GM19455 (cell line): Measurements from ENCODE around the gene TOMM34.

Experiments
- ATAC-seq: cut with Tn5 transposase; IDR thresholded peaks from one replicate; pipeline ENCODE4 v1.9.1; 2021; ENCODE audit not compliant: unreplicated experiment

The TOMM34 gene

DNA sequence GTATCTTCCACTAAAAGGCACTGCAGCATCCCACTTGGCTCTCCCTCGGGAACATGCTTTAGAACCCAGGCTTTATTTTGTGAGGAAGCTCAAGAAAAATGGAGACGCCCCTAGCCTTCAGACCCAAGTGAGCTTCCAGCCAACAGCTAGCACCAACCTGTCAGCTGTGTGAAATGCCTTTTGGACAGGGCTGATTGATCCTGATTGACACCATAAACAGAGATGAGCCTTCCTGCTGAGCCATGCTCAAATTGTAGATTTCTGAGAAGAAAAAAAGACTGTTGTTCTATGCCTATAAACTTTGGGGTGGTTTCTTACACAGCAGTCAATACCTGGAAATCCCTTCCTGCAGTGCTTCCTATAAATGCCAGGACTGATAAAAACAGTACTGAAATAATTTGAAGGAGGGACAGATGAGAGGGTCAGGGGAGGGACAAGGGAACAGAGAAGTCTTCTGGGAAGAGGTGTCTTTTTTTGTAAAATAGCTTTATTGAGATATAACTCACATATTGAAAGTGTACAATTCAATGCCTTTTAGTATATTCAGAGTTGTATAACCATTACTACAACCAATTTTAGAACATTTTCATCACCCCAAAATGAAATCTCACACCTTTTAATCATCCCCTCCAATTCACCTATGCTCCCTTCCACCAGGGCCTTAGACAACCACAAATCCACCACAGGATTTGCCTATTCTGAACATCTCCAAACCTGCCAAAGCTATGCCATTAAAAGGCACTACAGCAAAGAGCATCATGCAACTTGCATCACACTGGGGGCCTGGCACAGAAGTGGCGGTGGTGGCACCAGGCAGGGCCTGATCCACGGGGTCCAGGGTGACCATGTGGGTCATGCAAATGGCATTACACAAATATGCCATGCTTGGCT lies 3.4 kb upstream of the TOMM34 start:
- ATAC-seq = no peak

DNA sequence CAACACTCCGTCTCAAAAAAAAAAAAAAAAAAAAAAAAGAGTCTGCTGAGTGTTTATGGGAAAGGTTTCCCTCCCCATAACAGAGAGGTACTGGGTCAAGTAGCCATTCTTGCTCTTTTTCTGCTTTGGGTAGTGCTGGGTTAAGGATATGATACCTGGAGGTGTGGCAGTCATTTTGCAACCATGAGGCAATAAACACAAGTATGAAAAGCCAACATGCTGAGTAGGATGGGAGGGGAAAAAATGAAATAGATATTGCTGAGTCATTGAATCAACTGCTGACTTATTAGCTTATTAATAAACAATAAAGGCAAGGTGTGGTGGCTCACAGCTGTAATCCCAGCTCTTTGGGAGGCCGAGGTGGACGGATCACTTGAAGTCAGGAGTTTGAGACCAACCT lies 2.3 kb upstream of the TOMM34 start:
- ATAC-seq = no peak

DNA sequence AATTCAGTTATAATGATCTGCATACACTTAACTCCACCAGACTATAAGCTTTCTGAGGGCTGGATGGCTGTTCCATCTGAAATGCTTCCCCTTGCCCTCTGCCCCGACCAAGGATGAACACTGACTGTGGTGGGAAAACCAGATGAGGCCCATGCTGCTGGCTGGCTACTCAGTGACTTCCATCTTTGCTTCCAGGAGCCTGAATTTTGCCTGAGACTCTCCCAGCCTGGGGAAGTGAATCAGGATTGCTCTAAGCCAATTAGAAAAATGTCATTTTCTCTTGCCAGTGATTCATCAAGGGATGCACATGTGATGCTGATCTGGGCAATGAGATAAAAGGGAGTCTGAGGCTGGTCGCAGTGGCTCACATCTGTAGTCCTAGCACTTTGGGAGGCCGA lies 1.7 kb upstream of the TOMM34 start:
- ATAC-seq = no peak

DNA sequence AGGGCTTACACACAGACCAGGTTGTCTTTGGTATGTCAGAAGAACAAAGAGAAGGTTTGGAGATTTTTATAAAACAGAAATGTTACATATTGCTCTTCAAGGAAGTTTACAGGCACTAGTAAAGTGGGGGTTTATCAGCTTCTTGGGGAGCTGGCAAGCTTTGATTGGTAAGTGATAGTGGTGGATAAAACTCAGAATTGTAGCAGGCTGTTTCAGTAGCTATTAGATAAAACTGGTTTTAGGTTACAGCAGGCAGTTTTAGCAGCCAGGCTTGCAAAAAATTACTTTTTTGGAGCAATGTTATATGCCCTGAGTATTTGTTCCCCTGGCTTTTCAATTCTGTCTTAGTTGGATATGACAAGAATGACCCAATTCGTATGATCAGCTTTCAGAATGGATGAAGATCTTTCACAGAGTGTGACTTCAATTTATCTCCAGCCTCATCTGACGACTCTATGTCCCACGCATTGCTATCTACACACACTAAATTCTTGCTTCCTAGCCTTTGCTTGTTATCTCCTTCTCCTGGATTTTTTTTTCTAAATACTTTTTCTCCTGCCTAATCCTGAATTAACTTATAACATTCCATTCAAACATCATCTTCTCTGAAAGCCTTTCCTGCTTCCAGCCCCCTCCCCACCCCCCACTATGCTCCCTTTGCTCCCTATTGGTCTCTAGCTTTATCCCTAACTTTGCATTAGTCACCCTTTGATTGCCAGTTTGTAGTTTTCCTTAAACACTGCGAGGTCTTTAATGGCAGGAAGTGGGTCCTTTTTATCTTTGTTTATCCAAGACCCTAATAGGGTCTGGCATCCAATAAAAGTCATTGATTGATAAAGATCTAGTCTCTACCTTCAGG lies 1.0 kb upstream of the TOMM34 start:
- ATAC-seq = no peak

DNA sequence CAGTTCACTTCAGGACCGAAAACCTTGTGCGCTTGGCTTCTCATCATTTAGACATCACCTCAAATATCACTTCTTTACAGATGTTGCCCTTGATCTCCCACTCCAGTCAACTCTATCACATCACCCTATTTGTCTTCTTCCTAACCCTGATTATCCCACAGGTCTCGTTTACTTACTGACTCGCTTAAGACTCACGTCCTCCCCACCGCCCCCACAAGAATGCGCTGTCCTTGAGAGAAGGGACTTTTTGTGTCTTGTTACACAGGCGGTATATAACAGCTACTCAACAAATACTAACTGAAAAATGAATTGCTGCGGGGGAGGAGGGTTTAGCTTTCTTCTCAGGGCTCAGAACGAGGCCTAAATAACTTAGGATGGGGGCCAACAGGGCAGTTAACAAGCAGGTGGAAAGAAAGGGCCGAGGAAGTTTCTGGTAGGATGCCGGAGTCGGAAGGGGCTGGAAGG lies 527 bp downstream of the TOMM34 start:
- ATAC-seq = no peak

DNA sequence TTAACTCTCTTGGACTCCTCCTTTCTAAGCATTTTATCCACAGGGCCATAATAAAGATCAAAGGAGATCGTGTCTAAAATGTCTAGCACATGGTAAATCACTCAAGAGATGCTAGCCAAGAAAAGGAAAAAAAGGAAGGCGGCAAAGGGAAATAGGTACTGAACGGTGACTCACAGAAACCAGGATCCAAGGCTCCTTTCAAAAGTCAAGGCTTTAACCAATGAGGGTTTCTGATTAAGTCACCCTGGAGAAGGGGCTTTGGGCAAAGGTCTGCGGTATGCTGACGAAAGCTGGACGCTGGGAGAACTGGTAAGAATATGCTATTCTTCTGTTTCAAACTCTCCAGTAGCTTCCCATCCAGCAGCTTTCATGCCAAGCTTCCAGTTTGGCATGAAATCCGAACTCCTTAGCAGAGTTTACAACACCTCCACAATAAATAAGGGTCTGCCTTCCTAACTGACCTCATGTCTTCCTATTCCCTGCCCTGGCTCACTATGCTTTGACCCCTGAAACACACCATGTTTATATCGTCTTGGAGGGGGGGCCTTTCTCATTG lies 1.0 kb downstream of the TOMM34 start:
- ATAC-seq = no peak

DNA sequence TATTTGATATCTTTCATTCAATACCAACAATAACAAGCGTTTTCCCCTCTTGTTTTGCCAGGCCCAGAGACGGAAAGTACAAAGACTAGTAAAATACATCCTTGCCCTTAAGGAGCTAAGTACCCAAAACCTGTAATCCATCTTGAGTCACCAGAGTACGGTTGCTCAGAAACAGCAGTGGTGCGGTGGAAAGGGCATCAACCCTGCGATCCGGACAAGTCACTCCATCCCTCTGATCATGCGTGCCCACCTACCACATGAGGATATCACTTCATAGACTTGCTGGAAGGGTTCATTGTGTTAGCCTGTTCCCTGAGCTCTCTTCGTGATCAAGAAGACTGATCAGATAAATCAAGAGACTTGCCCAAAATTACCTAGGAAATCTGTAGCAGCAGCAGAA lies 1.9 kb downstream of the TOMM34 start:
- no peak for ATAC-seq

DNA sequence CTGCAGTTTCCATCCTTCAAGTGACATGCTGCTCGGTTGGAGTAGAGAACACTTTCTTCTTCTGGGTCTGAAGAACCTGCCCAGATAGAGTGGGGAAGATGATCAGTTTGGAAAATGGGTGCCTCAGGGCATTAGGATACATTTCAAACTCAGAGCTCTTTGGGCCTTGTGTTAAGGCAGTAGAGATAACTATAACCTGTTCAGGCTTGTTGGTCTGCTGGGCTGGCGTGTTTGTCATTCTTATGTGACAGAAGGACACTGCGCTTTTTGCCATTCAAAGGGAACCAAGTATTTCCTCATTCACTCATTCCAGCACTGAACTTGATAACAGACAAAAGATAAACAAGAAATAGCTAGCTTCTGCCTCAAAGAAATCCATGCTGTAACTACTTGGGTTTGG lies 3.8 kb downstream of the TOMM34 start:
- ATAC-seq = no peak

DNA sequence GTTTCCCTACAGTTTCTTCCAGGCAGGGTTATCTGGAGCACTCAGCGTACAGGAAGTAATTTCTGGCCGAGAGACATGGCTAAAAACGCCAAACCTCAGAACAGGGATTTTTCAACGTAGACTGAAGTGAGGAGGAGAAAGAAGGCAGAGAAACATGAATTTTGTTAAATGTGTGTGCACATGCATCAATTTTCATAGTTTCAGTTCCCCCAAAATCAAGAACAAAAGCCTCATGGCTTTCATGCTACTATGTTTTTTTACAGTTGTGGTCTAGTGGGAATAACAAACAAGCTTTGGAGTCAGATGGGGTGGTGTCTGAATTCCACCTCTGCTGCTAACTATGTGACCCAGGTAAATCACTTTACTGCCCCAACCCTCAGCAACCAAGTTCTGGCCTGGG lies 4.9 kb downstream of the TOMM34 start:
- no peak for ATAC-seq

DNA sequence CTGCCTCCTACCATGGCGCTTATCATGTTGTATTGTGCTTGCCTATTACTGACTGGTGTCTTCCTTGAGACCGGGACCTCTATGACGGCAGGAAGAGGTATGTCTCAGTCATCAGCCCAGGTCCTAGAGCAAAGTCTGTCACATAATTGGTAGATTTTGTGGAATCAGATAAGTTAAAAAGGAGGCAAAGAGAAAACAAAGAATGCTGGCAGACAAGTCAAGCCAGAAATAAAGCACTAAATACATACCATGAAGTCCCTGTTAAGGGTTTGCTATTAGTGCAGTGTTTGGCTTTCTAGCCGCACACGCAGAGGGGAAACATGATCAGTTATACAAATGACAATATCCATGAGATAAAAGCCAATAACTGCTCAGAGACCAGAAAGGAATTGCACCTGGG lies 6.0 kb downstream of the TOMM34 start:
- ATAC-seq = no peak

DNA sequence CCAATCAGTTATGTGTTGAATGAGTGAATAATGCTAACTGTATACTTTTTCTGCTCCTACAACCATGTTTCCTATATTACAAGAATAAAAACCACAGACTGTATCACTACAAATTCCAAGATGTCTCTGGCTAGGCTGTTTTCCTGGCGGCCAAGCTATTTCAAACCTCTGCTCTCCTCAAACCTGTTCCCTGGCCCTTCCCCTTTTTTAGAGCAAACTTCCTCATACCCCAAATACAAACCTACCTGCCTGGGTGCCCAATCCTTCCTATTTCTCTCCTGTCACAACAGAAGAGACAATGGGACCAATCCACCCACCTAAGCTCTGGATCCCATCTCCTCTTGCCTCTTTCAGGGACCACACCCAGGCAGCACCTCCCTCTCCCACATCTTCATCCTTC lies 7.5 kb downstream of the TOMM34 start:
- no peak for ATAC-seq

DNA sequence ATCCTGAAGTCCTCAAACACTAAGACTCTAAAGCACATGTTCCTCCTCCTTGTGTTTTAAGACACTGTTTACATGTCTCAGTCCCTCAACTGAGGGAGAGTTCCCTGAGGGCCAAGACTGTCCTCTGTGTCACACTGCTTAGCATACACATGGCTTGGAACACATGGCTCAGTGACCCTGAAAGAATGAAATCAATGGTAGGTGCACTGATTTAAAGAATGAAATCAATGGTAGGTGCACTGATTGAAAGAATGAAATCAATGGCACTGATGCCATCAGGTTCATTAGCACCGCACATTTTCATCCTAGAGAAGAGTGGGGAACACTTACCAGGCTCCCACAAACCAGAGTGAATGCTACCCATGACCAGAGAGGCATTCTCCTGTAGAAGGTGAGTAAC lies 9.8 kb downstream of the TOMM34 start:
- ATAC-seq = no peak

DNA sequence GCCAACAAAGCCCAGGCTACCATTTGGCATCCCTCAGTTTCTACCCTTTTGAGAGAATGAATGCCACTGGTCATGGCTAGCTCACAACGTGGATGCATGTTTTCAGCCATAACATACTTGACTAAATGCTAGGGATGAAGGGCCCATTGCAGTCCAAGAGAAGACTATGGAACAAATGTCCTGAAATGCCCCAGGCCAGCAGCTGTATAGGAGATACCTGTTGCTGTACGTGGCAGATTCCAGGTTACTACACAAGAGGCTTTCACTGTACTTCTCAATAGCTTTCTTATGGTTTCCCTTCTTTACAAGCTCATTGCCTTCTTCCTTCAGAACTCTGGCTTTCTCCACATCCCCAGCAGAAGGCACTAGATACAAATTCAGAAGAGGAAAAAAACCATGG lies 11.7 kb downstream of the TOMM34 start:
- ATAC-seq = no peak

DNA sequence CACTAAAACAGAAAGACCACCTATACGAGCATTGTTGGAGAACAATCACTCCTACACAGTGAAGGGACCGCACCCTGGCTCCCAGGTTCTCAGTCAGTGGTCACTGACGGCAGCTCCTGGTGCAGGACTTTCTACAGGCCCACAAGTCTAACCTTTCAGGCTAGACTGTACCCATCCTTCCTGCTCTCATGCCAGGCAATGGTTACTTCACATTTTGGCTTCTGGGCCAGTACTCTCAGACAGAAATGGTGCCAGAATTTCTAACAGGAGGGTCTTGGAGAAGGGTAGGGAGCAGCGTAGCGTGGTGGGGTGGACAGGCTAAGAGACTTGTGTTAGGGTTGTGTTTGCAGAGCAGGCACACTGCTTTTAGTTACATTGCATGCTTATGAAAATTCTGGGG lies 12.1 kb downstream of the TOMM34 start:
- no peak for ATAC-seq

DNA sequence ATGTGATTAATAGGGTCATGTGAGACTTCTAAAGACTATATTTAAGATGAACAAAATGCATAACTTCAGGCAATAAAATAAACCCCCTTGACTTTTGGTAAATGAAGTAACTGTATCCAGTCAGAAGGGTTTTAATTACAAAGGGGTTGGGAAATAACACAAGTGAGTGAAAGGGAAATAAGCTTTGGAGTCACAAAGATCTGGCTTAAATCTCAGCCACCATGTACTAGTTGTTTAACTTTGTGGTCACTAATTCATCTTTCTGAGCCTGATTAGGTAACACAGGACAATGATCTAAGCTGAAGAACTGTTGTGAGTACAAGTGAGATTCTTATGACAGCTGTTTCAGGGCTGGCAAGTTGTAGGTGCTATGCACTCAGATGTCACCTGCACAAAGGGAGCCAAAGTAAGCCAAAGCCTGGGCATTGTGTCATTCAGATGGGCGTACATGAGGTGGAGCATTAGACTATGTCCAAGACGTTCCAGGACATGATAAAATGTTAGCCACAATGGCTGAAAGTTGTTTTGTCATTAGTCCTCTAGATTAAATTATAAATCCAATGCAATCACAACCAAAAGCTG lies 13.8 kb downstream of the TOMM34 start:
- no peak for ATAC-seq

DNA sequence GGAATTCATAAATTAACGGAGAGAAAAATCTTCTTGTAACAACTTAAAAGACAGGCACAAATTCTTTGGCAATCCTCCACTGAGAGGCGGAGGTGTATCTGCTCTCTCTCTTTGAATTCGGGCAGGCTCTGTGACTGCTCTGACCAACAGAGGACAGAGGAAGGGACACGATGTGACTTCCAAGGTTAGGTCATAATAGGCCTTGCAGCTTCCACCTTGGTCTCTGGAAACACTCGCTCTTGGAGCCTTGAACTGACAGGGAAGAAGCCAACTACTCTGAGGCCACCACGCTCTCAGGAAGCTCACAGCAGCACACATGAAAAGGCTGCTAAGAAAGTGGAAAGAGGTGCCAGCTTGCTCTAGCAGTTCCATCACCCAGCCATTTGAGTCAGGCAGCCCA lies 14.9 kb downstream of the TOMM34 start:
- ATAC-seq = no peak

DNA sequence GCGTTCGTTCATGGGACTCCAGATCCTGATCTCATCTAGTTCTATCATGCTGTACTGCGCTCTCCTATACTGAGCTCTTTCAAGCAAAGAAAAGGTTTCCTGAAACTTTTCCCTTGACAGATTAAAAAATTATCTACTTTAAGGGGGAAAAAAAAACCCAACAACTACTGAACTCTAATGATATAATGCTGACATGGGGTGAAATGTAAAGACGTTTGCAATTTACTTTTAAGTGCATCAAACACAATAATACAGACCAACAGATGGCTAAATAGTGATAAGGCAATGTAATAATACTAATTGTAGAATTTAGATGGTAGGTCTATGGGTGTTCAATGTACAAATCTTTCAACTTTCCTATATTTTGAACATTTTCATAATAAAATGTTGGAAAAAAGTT lies 16.4 kb downstream of the TOMM34 start:
- ATAC-seq = no peak

DNA sequence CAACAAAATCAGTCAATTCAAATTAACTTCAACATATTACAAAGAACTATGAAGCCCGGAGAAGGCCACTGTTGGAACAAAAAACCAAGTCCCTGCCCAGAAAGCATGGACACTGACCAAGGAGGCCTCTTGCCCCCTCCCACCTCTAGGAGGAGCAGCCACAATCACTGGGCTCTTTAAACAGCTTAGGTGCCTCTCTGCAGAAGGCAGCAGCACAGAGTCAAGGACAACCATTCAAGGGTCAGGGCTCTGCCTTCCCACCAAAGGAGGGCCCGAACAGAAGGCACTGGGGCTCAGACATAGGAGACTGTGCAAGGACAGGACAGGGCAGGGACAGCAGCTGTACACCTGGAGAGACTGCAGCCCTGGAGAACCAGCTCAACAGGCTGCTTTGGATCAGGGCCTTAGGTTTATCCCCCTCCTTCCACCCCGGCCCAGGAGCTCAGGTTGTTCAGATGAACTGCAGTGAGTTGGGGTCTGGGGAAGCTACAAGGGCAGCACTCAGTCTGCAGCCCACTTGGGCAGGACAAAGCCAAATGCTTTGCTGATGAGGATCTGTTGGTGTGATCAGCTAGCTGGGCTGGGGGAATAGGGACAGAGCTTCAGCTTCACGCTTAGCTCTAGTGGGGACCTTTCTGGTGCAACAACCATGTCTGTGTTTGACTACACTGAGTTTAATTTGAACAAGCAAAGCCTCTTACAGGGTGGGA lies 17.8 kb downstream of the TOMM34 start:
- no peak for ATAC-seq

DNA sequence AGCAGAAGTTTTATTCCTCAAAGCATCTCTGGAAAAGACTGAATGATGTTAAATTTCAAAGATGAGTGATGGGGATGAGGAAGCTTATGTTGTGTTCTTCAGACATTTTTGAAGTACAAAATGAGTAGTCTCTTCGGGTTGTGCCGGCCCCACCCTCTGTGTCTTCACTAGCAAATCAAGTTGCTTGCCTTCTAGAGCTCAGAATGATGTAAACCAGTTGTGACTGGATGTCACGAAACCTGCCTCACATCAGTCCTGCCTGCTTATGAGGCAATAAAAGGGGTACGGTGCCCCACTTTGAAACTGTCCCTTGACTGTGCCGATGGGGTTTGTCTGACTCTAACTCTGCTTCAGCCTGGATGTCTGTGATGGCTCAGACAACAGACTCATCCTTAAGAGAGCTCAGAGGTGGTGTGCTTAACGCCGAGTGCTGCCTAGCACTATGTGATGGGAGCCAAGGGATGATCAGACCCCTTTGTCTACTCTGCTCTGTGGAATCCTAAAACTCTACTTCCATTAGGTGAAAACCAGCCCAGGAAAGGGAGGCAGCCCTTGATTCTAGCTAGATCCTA lies 19.0 kb downstream of the TOMM34 start:
- no peak for ATAC-seq

DNA sequence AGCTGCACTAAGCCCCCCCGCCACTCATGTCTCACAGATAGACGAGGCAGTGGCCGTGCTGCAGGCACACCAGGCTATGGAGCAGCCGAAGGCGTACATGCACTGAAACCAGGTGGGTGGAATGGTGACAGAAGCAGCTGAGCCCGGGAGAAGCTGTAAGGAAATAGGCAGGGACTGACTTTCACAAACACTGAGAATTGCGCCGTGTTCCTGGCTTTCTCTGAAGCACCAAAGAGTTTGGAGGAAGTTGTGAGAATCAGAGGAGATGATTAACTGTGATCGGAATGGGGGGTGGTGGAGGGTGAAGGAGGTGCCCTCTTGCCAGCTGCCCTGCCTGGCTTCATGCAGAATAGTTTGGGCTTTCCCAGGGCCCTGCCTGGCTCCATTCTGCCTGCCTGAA lies 21.6 kb downstream of the TOMM34 start:
- no peak for ATAC-seq

DNA sequence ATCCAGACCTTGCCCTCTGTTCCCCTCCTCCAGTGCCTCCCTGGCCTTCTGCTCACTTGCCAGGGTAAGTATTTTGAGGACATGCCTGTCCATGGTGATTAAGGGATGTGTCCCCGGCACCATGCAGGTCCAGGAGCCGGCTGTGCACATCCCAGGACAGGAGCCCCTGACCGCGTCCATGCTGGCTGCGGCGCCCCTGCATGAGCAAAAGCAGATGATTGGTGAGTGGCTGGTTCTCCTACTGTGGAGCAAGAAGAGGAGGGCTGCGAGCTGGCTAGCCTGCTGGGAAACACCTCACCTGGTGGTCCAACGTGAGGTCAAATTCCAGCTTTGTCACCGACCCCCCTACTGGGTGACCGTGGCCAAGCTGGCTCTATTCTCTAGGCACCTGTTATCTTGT lies 23.7 kb downstream of the TOMM34 start:
- ATAC-seq = no peak
